ENCODE measurements around the gene SNCB.

Gene SNCB

GRCh38 chr5:176575488-176576422 lies 54.6 kb downstream of the SNCB start:
- no peak for DNase-seq (ENCODE audit: low read depth in 2 of 2)

DNA sequence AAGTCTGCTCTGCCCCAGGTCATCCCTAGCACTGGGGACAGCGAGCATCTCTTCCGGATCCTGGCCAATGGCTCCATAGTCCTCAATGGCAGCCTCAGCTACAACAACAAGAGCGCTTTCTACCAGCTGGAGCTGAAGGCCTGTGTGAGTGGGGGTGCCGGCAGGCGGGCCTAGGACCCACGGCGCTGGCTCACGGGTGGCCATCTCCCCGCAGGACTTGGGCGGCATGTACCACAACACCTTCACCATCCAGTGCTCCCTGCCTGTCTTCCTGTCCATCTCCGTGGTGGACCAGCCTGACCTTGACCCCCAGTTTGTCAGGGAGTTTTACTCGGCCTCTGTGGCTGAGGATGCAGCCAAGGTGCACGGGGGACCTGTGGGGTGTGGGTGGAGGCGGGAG lies 55.3 kb downstream of the SNCB start:
- DNase-seq (ENCODE audit: low read depth in 2 of 2) = no peak

GRCh38 chr5:176574297-176574591 lies 56.1 kb downstream of the SNCB start:
- DNase-seq (ENCODE audit: low read depth in 2 of 2) = no peak

GRCh38 chr5:176573564-176574296 lies 56.6 kb downstream of the SNCB start:
- peak; percentile 52 to 73 for DNase-seq (ENCODE audit: low read depth in 2 of 2)

Data from stimulated activated CD4-positive, alpha-beta T cell treated with anti-CD3 and anti-CD28 coated beads, Interleukin-15, amount 100 ng/mL, for 48 hours (primary cell).